HepG2 (cell line): ENCODE results near the gene SCN8A. TPM values are rescaled to one million over a fixed set of nuclear protein-coding genes. Genes with fewer than 3 reads are reported as not detected.

ENCODE experiments used
- DBP ChIP-seq: sonication (generic); formaldehyde crosslinking; IDR thresholded peaks from 2 replicates; pipeline ENCODE4 v1.4.0; 2020; ENCODE audit warnings: missing genetic modification reagents; ENCODE audit errors: not compliant biosample characterization
- GABPB1 ChIP-seq: IDR thresholded peaks from 2 replicates; pipeline ENCODE4 v1.6.1; 2016; ENCODE audit warnings: mild to moderate bottlenecking, missing genetic modification reagents, moderate library complexity, missing compliant biosample characterization
- IKZF1 ChIP-seq: fragments of 450-650 bp; IDR thresholded peaks from 2 replicates; pipeline ENCODE4 v1.7.1; 2016
- KIAA2018 ChIP-seq: sonication (generic); formaldehyde crosslinking; IDR thresholded peaks from 2 replicates; pipeline ENCODE4 v1.5.0; 2020; ENCODE audit warnings: mild to moderate bottlenecking, missing genetic modification reagents, borderline replicate concordance
- MAZ ChIP-seq, 2 experiments: sonication (generic) in 1 of 2; formaldehyde crosslinking in 1 of 2; IDR thresholded peaks; 2 replicates each; pipeline versions ENCODE4 v1.5.0 to v1.6.1; 2012 to 2020; ENCODE audit warnings: low read depth in 2 of 2, mild to moderate bottlenecking in 2 of 2, borderline replicate concordance in 1 of 2, improper control_type of control experiment in 1 of 2, low read length in 1 of 2, missing genetic modification reagents in 1 of 2, moderate library complexity in 1 of 2
- POGK ChIP-seq: sonication (generic); formaldehyde crosslinking; conservative IDR thresholded peaks from 2 replicates; pipeline ENCODE4 v1.8.0; 2022; ENCODE audit warnings: mild to moderate bottlenecking, moderate library complexity, missing genetic modification reagents
- POLR2G ChIP-seq: fragments of 200-400 bp; formaldehyde crosslinking; IDR thresholded peaks from 2 replicates; pipeline ENCODE4 v1.6.1; 2018; ENCODE audit warnings: mild to moderate bottlenecking, low read depth, low read length, moderate library complexity
- ZNF24 ChIP-seq: fragments of 450-650 bp; IDR thresholded peaks from 2 replicates; pipeline ENCODE4 v1.6.1; 2017; ENCODE audit warnings: antibody characterized with exemption, mild to moderate bottlenecking
- ZNF354B ChIP-seq: sonication (generic); formaldehyde crosslinking; IDR thresholded peaks from 2 replicates; pipeline ENCODE4 v1.8.0; 2022; ENCODE audit warnings: mild to moderate bottlenecking, missing genetic modification reagents
- polyA plus RNA-seq, 8 experiments: library from polyadenylated mRNA; depleted of rRNA in 3 of 8; stranded (reverse) in 7 of 8; unstranded in 1 of 8; fragments of >200 nt; fragmentation: Illumina TruSeq in 4 of 8; extraction: Trizol in 4 of 8; gene quantifications; 2 replicates each; pipeline versions ENCODE4 v1.2.1 to v1.2.3, GENCODE V29; 2011 to 2016; ENCODE audit warnings: low read depth in 4 of 8, missing spikeins in 1 of 8, mixed read lengths in 1 of 8; ENCODE audit not compliant: insufficient read depth in 1 of 8
- total RNA-seq, 5 experiments: library from RNA; depleted of rRNA; stranded (reverse); fragments of >200 nt; fragmentation: Illumina TruSeq; extraction: Trizol; gene quantifications; 2 replicates each; pipeline ENCODE4 v1.2.3, GENCODE V29; 2016; ENCODE audit warnings: low read depth in 1 of 5
- TF ChIP-seq, protein P1 (sequence below): sonication (generic); formaldehyde crosslinking; IDR thresholded peaks from 2 replicates; pipeline ENCODE4 v1.4.0; 2020; ENCODE audit warnings: missing genetic modification reagents, mild to moderate bottlenecking, borderline replicate concordance
- TF ChIP-seq, protein P2 (sequence below): IDR thresholded peaks from 2 replicates; pipeline ENCODE4 v1.6.1; 2016; ENCODE audit warnings: low read depth, control low read depth

The SCN8A gene
- total and polyA plus RNA-seq, 2 of the 13 experiments (the other 11 are each of a cell fraction or from before 2014, with no cell fraction given), result 0.57 to 1.4 TPM

GRCh38 chr12:51851413-51852124 lies 260.5 kb downstream of the SCN8A start (continued):
- no peak for TF ChIP-seq KIAA2018
- TF ChIP-seq ZNF354B, result no peak
- no peak for TF ChIP-seq POGK (CRISPR knock-in tag)
- TF ChIP-seq, protein P1, sequence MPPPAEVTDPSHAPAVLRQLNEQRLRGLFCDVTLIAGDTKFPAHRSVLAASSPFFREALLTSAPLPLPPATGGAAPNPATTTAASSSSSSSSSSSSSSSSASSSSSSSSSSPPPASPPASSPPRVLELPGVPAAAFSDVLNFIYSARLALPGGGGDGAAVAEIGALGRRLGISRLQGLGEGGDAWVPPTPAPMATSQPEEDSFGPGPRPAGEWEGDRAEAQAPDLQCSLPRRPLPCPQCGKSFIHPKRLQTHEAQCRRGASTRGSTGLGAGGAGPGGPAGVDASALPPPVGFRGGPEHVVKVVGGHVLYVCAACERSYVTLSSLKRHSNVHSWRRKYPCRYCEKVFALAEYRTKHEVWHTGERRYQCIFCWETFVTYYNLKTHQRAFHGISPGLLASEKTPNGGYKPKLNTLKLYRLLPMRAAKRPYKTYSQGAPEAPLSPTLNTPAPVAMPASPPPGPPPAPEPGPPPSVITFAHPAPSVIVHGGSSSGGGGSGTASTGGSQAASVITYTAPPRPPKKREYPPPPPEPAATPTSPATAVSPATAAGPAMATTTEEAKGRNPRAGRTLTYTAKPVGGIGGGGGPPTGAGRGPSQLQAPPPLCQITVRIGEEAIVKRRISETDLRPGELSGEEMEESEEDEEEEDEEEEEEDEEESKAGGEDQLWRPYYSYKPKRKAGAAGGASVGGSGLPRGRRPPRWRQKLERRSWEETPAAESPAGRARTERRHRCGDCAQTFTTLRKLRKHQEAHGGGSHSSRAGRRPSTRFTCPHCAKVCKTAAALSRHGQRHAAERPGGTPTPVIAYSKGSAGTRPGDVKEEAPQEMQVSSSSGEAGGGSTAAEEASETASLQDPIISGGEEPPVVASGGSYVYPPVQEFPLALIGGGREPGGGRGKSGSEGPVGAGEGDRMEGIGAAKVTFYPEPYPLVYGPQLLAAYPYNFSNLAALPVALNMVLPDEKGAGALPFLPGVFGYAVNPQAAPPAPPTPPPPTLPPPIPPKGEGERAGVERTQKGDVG (CRISPR knock-in tag), result no peak
- no peak for TF ChIP-seq ZNF24
- TF ChIP-seq POLR2G, result no peak
- TF ChIP-seq DBP (CRISPR knock-in tag), result no peak
- TF ChIP-seq, protein P2, sequence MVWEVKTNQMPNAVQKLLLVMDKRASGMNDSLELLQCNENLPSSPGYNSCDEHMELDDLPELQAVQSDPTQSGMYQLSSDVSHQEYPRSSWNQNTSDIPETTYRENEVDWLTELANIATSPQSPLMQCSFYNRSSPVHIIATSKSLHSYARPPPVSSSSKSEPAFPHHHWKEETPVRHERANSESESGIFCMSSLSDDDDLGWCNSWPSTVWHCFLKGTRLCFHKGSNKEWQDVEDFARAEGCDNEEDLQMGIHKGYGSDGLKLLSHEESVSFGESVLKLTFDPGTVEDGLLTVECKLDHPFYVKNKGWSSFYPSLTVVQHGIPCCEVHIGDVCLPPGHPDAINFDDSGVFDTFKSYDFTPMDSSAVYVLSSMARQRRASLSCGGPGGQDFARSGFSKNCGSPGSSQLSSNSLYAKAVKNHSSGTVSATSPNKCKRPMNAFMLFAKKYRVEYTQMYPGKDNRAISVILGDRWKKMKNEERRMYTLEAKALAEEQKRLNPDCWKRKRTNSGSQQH, result no peak
- no peak for TF ChIP-seq MAZ (IDR thresholded peaks at IDR 0.05; ENCODE audit: borderline replicate concordance, low read depth, low read length)
- no peak for TF ChIP-seq MAZ (CRISPR knock-in tag; IDR thresholded peaks at IDR 0.05; ENCODE audit: low read depth)
- TF ChIP-seq GABPB1 (CRISPR knock-in tag), result no peak
- TF ChIP-seq IKZF1, result no peak
